Breast epithelium (tissue), 3 donors: ENCODE results near the gene GYPB.
"Not testable (repeated sequence)": the region's sequence is repeated elsewhere in the genome, so short reads cannot be mapped to it uniquely, and the experiment has no call there.

ENCODE experiments used
- POLR2A ChIP-seq: fragments of 450-650 bp; IDR thresholded peaks from one replicate; pipeline ENCODE4 v1.6.1; 2016; ENCODE audit warnings: antibody characterized with exemption, mild to moderate bottlenecking, moderate library complexity
- TF ChIP-seq, protein P1 (sequence below), 3 donors: fragments of 450-650 bp; IDR thresholded peaks; one replicate each; pipeline ENCODE4 v1.5.1; 2016 to 2017; ENCODE audit warnings: antibody characterized with exemption in 3 of 3, mild to moderate bottlenecking in 3 of 3, moderate library complexity in 3 of 3

DNA sequence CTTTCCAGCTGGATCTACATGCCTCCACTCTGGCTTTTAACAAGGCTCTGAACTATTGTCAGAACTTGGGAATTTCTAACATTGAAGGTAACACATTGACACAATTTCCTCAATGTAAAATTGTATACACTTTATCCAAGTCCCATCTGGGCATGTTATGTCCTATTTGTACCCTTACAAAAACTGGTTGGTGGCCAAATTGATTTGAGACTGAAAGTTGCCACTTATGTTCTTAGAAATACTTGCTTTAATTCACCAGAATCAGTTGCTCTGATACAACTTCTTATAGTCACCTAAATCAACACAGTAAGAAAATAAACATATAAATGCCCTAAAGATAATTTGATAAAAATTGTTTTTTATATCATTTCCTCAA is 15.3 kb downstream of the GYPB start:
- TF ChIP-seq POLR2A, result not testable (repeated sequence)
- TF ChIP-seq, protein P1, sequence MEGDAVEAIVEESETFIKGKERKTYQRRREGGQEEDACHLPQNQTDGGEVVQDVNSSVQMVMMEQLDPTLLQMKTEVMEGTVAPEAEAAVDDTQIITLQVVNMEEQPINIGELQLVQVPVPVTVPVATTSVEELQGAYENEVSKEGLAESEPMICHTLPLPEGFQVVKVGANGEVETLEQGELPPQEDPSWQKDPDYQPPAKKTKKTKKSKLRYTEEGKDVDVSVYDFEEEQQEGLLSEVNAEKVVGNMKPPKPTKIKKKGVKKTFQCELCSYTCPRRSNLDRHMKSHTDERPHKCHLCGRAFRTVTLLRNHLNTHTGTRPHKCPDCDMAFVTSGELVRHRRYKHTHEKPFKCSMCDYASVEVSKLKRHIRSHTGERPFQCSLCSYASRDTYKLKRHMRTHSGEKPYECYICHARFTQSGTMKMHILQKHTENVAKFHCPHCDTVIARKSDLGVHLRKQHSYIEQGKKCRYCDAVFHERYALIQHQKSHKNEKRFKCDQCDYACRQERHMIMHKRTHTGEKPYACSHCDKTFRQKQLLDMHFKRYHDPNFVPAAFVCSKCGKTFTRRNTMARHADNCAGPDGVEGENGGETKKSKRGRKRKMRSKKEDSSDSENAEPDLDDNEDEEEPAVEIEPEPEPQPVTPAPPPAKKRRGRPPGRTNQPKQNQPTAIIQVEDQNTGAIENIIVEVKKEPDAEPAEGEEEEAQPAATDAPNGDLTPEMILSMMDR (IDR thresholded peaks at IDR 0.05), result not testable (repeated sequence)
